ENCODE data around the gene TIMP1. TPM values are rescaled to one million over a fixed set of nuclear protein-coding genes. Genes with fewer than 3 reads are reported as not detected.

The TIMP1 gene
- total RNA-seq, 1 donor from 2014 or later = 76.5 TPM

- H3K27me3 Mint-ChIP-seq (ENCODE audit: low read depth) = no peaks in the 10 kb centered on the region
- H3K4me3 Mint-ChIP-seq (ENCODE audit: low read depth) = peak overlapping the region; percentile 49
- H3K36me3 Mint-ChIP-seq (ENCODE audit: low read depth) = peaks cover 41% of the 10 kb centered on the region
- H3K9me3 Mint-ChIP-seq = no peaks in the 10 kb centered on the region
- no peak for DNase-seq (ENCODE audit: low spot score)
- peaks cover 29% of the 10 kb centered on the region for H3K4me1 Mint-ChIP-seq (ENCODE audit: low read depth)
- intact Hi-C loops (cut with micrococcal nuclease) = loop anchor here (5.0 kb wide), 1 partner anchor 82 kb away; the partner anchor contains the start of gene ZNF41
- H3K27ac Mint-ChIP-seq = peak overlapping the region; percentile 79
Measured at GRCh38 chrX:47563801-47564315, 18.4 kb upstream of the TIMP1 start.

GRCh38 chrX:47564438-47565085, 17.7 kb upstream of the TIMP1 start:
- no peaks in the 10 kb centered on the region for H3K27me3 Mint-ChIP-seq (ENCODE audit: low read depth)
- H3K27ac Mint-ChIP-seq = peak overlapping the region; percentile 79
- no peaks in the 10 kb centered on the region for H3K9me3 Mint-ChIP-seq
- peaks cover 48% of the 10 kb centered on the region for H3K36me3 Mint-ChIP-seq (ENCODE audit: low read depth)
- peaks cover 27% of the 10 kb centered on the region for H3K4me1 Mint-ChIP-seq (ENCODE audit: low read depth)
- DNase-seq (ENCODE audit: low spot score) = no peak
- H3K4me3 Mint-ChIP-seq (ENCODE audit: low read depth) = peak overlapping the region; percentile 49
- intact Hi-C loops (cut with micrococcal nuclease) = loop anchor here (5.0 kb wide), 1 partner anchor 82 kb away; the partner anchor contains the start of gene ZNF41

- H3K4me1 Mint-ChIP-seq (ENCODE audit: low read depth) = peaks cover 19% of the 10 kb centered on the region
- no peaks in the 10 kb centered on the region for H3K9me3 Mint-ChIP-seq
- H3K4me3 Mint-ChIP-seq (ENCODE audit: low read depth) = no peak overlapping the region
- H3K36me3 Mint-ChIP-seq (ENCODE audit: low read depth) = peaks cover 64% of the 10 kb centered on the region
- no peak for DNase-seq (ENCODE audit: low spot score)
- intact Hi-C loops (cut with micrococcal nuclease) = no loop called here
- H3K27me3 Mint-ChIP-seq (ENCODE audit: low read depth) = no peaks in the 10 kb centered on the region
- H3K27ac Mint-ChIP-seq = no peak overlapping the region
Measured at GRCh38 chrX:47566841-47567240, 15.4 kb upstream of the TIMP1 start.

GRCh38 chrX:47568656-47569295, 13.5 kb upstream of the TIMP1 start:
- no peaks in the 10 kb centered on the region for H3K27me3 Mint-ChIP-seq (ENCODE audit: low read depth)
- H3K4me3 Mint-ChIP-seq (ENCODE audit: low read depth) = no peak overlapping the region
- peaks cover 11% of the 10 kb centered on the region for H3K4me1 Mint-ChIP-seq (ENCODE audit: low read depth)
- H3K27ac Mint-ChIP-seq = no peak overlapping the region
- no peak for DNase-seq (ENCODE audit: low spot score)
- H3K36me3 Mint-ChIP-seq (ENCODE audit: low read depth) = peaks cover 68% of the 10 kb centered on the region
- intact Hi-C loops (cut with micrococcal nuclease) = no loop called here
- no peaks in the 10 kb centered on the region for H3K9me3 Mint-ChIP-seq

GRCh38 chrX:47570794-47571193, 11.4 kb upstream of the TIMP1 start:
- H3K27me3 Mint-ChIP-seq (ENCODE audit: low read depth) = no peaks in the 10 kb centered on the region
- no peak overlapping the region for H3K27ac Mint-ChIP-seq
- peaks cover 3% of the 10 kb centered on the region for H3K4me1 Mint-ChIP-seq (ENCODE audit: low read depth)
- DNase-seq (ENCODE audit: low spot score) = no peak
- H3K9me3 Mint-ChIP-seq = no peaks in the 10 kb centered on the region
- H3K36me3 Mint-ChIP-seq (ENCODE audit: low read depth) = peaks cover 57% of the 10 kb centered on the region
- intact Hi-C loops (cut with micrococcal nuclease) = no loop called here
- no peak overlapping the region for H3K4me3 Mint-ChIP-seq (ENCODE audit: low read depth)

- H3K4me1 Mint-ChIP-seq (ENCODE audit: low read depth) = peaks cover 3% of the 10 kb centered on the region
- no peaks in the 10 kb centered on the region for H3K9me3 Mint-ChIP-seq
- H3K36me3 Mint-ChIP-seq (ENCODE audit: low read depth) = peaks cover 54% of the 10 kb centered on the region
- no peak overlapping the region for H3K4me3 Mint-ChIP-seq (ENCODE audit: low read depth)
- DNase-seq (ENCODE audit: low spot score) = no peak
- intact Hi-C loops (cut with micrococcal nuclease) = no loop called here
- H3K27me3 Mint-ChIP-seq (ENCODE audit: low read depth) = no peaks in the 10 kb centered on the region
- no peak overlapping the region for H3K27ac Mint-ChIP-seq
Measured at GRCh38 chrX:47571215-47571614, 11.0 kb upstream of the TIMP1 start.

GRCh38 chrX:47571896-47572295, 10.3 kb upstream of the TIMP1 start:
- Mint-ChIP-seq H3K27ac (no peak overlapping the region), H3K9me3 (no peaks in the 10 kb centered on the region), H3K27me3 (ENCODE audit: low read depth) (no peaks in the 10 kb centered on the region), H3K36me3 (ENCODE audit: low read depth) (peaks cover 48% of the 10 kb centered on the region), H3K4me3 (ENCODE audit: low read depth) (no peak overlapping the region), H3K4me1 (ENCODE audit: low read depth) (peaks cover 3% of the 10 kb centered on the region)
- intact Hi-C loops (cut with micrococcal nuclease) = no loop called here
- no peak for DNase-seq (ENCODE audit: low spot score)

- Mint-ChIP-seq H3K36me3 (ENCODE audit: low read depth) (peaks cover 44% of the 10 kb centered on the region), H3K27ac (no peak overlapping the region), H3K4me3 (ENCODE audit: low read depth) (no peak overlapping the region), H3K4me1 (ENCODE audit: low read depth) (peaks cover 3% of the 10 kb centered on the region), H3K9me3 (no peaks in the 10 kb centered on the region), H3K27me3 (ENCODE audit: low read depth) (no peaks in the 10 kb centered on the region)
- intact Hi-C loops (cut with micrococcal nuclease) = no loop called here
- DNase-seq (ENCODE audit: low spot score) = no peak
Measured at GRCh38 chrX:47572773-47573340, 9.4 kb upstream of the TIMP1 start.

- no peak overlapping the region for H3K4me3 Mint-ChIP-seq (ENCODE audit: low read depth)
- peaks cover 37% of the 10 kb centered on the region for H3K36me3 Mint-ChIP-seq (ENCODE audit: low read depth)
- intact Hi-C loops (cut with micrococcal nuclease) = no loop called here
- H3K4me1 Mint-ChIP-seq (ENCODE audit: low read depth) = peaks cover 4% of the 10 kb centered on the region
- H3K27me3 Mint-ChIP-seq (ENCODE audit: low read depth) = no peaks in the 10 kb centered on the region
- H3K27ac Mint-ChIP-seq = no peak overlapping the region
- no peak for DNase-seq (ENCODE audit: low spot score)
- H3K9me3 Mint-ChIP-seq = no peaks in the 10 kb centered on the region
Measured at GRCh38 chrX:47573341-47574075, 8.7 kb upstream of the TIMP1 start.

GRCh38 chrX:47574076-47574546, 8.1 kb upstream of the TIMP1 start:
- intact Hi-C loops (cut with micrococcal nuclease) = no loop called here
- Mint-ChIP-seq H3K27me3 (ENCODE audit: low read depth) (no peaks in the 10 kb centered on the region), H3K4me1 (ENCODE audit: low read depth) (peaks cover 7% of the 10 kb centered on the region), H3K4me3 (ENCODE audit: low read depth) (no peak overlapping the region), H3K27ac (no peak overlapping the region), H3K36me3 (ENCODE audit: low read depth) (peaks cover 31% of the 10 kb centered on the region), H3K9me3 (no peaks in the 10 kb centered on the region)
- no peak for DNase-seq (ENCODE audit: low spot score)

GRCh38 chrX:47574547-47575301, 7.5 kb upstream of the TIMP1 start:
- intact Hi-C loops (cut with micrococcal nuclease) = no loop called here
- no peaks in the 10 kb centered on the region for H3K9me3 Mint-ChIP-seq
- peaks cover 12% of the 10 kb centered on the region for H3K4me1 Mint-ChIP-seq (ENCODE audit: low read depth)
- H3K4me3 Mint-ChIP-seq (ENCODE audit: low read depth) = no peak overlapping the region
- no peaks in the 10 kb centered on the region for H3K27me3 Mint-ChIP-seq (ENCODE audit: low read depth)
- H3K27ac Mint-ChIP-seq = no peak overlapping the region
- H3K36me3 Mint-ChIP-seq (ENCODE audit: low read depth) = peaks cover 26% of the 10 kb centered on the region
- no peak for DNase-seq (ENCODE audit: low spot score)
